Central memory CD8-positive, alpha-beta T cell (primary cell): ENCODE results near the gene RHOXF2B.
"Not testable (repeated sequence)": the region's sequence is repeated elsewhere in the genome, so short reads cannot be mapped to it uniquely, and the experiment has no call there.

Experiments used
- ATAC-seq: fragments of 150-1000 bp; cut with Tn5 transposase; replicated peaks from 2 replicates; pipeline ENCODE4 v1.10.0; 2022; ENCODE audit warnings: mild to moderate bottlenecking, moderate FRiP score, moderate number of reproducible peaks; ENCODE audit not compliant: poor library complexity, severe bottlenecking; ENCODE audit errors: extremely low read depth
- DNase-seq, 2 donors: peaks; one replicate each; pipeline ENCODE4 v3.0.0; 2021; ENCODE audit warnings: low spot score in 2 of 2
- H3K27ac Mint-ChIP-seq: one replicate; pipeline ENCODE4 v1.8.0; 2022; ENCODE audit warnings: low read depth, mild to moderate bottlenecking, moderate library complexity, mixed read lengths
- H3K27me3 Mint-ChIP-seq: one replicate; pipeline ENCODE4 v1.8.0; 2022; ENCODE audit warnings: mixed read lengths
- H3K36me3 Mint-ChIP-seq: one replicate; pipeline ENCODE4 v1.8.0; 2022; ENCODE audit warnings: mild to moderate bottlenecking, moderate library complexity, mixed read lengths; ENCODE audit not compliant: insufficient read depth
- H3K4me1 Mint-ChIP-seq: one replicate; pipeline ENCODE4 v1.8.0; 2022; ENCODE audit warnings: mixed read lengths
- H3K4me3 Mint-ChIP-seq: one replicate; pipeline ENCODE4 v1.8.0; 2022; ENCODE audit warnings: mild to moderate bottlenecking, moderate library complexity, mixed read lengths
- H3K9me3 Mint-ChIP-seq: one replicate; pipeline ENCODE4 v1.8.0; 2022; ENCODE audit warnings: mixed read lengths

The RHOXF2B gene

DNA sequence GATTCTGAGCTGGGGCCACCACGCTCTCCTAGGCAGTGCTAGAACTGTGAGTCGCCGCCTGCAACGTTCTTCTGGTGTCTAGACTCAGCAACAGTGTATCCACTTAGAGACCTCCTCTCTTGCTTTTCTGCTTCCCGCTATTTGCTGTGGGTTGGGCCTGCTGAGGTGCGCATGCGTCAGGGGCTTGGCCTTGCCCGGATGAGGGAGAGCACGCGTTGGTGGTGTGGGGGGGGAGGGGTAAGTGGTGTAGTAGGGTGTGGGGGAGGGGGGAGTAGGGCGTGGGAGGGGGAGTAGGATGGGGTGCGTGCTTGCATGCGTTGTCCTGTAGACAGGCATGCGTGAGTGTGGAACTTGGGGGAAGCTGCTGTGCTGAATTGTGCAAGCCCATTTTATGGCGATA, at the start of gene RHOXF2B:
Gene RHOXF2B (minus strand): TSS at position 101 of the 400 bp plus-strand sequence. CDS start 138 bp downstream, outside the sequence.
- not testable (repeated sequence) for H3K4me3 Mint-ChIP-seq, ATAC-seq, DNase-seq, H3K27me3 Mint-ChIP-seq, H3K4me1 Mint-ChIP-seq, H3K27ac Mint-ChIP-seq, H3K36me3 Mint-ChIP-seq, H3K9me3 Mint-ChIP-seq

DNA sequence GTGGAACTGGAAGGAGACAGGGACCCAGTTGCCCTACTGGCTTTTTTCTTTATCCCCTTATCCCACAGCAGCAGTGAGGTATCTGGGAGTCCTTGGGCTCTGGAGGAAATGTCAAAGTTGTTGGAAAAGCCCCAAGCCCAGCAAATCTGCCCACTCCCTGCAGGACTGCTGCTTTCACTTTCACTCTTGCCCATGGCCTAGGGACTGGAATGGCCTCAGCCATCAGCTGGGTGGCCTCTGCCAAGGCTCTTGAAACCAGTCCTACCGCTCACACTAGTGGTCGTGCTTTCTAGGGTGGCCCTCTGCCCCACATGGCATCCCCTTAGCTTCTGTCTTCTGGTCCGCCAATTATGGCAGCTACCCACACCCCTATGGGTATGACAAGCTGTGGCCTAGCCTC, 48.0 kb upstream of the RHOXF2B start:
- H3K9me3 Mint-ChIP-seq: no peaks in the 10 kb centered on the region
- no peaks in the 10 kb centered on the region for H3K27me3 Mint-ChIP-seq
- H3K4me3 Mint-ChIP-seq: no peak overlapping the region
- ATAC-seq (no peak), DNase-seq (no peak)
- no peaks in the 10 kb centered on the region for H3K36me3 Mint-ChIP-seq
- no peaks in the 10 kb centered on the region for H3K4me1 Mint-ChIP-seq
- H3K27ac Mint-ChIP-seq: no peak overlapping the region

DNA sequence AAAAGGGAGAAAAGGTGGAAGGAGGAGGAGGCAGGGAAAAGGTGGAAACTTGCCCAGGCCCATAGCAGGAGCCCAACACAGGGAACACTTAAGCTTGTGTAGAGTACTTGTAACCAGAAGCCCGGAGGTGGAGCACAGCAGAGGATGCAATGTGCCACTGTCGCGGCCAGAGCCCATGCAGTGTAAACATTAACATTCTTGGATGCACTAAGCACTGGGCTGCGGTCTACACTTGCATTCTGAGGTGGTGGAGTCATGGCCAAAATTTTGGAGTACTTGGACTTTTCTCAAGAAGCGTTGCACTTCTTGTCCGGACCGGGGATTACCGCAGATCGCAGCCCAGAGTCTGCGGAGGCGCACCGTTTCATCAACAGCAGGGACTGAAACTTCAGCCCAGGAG, 42.7 kb upstream of the RHOXF2B start:
- Mint-ChIP-seq H3K27me3 (no peaks in the 10 kb centered on the region), H3K36me3 (no peaks in the 10 kb centered on the region), H3K9me3 (no peaks in the 10 kb centered on the region), H3K4me1 (no peaks in the 10 kb centered on the region), H3K27ac (no peak overlapping the region), H3K4me3 (no peak overlapping the region)
- ATAC-seq (no peak), DNase-seq (no peak)

DNA sequence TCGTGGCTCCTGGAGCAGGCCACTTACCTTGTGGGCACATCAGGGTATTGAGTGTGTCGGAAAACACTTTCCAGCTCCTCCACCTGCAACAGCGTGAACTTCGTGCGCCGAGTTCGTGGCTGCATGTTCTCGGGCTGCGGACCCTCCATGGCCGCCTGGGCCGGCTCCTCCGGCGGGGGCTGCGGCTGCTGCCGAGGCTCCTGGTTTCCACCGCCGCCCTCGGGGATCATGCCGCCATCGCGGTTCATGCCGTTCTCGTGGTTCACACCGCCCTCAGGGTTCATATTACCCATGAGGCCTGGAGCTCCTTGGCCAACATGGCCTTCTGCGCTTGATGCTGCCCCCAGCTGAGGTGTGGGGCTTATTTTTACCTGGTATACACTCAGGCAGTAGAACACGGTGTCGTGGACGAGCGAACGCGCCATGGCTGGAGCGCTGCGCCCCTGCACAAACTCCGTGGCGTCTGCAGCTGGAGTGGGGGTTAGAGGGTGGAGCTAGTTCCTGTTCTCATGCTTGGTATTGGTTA, 38.0 kb upstream of the RHOXF2B start, which contains the start of gene RHOXF1:
Gene RHOXF1 (minus strand): TSS at position 476 of the 526 bp plus-strand sequence. CDS start 51 bp downstream, at position 425.
- Mint-ChIP-seq H3K4me1 (no peaks in the 10 kb centered on the region), H3K27ac (no peak within 1 kb of the TSS), H3K4me3 (no peak within 1 kb of the TSS), H3K36me3 (no peaks in the 10 kb centered on the region), H3K9me3 (no peaks in the 10 kb centered on the region), H3K27me3 (no peaks in the 10 kb centered on the region)
- ATAC-seq (no peak), DNase-seq (no peak)

DNA sequence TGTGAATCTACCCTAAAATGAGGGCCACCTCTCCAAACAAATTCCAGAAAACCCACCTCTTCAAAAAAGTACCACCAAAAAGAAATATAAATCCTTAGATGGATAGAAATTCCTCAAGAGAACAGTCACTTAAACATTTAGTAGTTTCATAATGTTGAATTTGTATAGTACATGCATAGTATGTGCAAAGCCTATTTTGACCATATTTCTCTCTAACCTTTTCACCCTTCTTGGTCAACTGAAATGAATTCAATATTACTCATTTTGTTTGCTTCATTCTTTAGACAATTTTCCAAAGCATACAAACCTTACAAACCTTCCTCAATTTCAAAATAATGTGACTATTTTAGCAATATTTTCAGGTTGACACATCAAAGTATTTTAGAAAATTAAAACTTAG, 34.1 kb upstream of the RHOXF2B start:
- Mint-ChIP-seq H3K9me3 (no peaks in the 10 kb centered on the region), H3K27ac (no peak overlapping the region), H3K36me3 (no peaks in the 10 kb centered on the region), H3K27me3 (no peaks in the 10 kb centered on the region), H3K4me1 (no peaks in the 10 kb centered on the region), H3K4me3 (no peak overlapping the region)
- no peak for DNase-seq
- ATAC-seq: no peak

DNA sequence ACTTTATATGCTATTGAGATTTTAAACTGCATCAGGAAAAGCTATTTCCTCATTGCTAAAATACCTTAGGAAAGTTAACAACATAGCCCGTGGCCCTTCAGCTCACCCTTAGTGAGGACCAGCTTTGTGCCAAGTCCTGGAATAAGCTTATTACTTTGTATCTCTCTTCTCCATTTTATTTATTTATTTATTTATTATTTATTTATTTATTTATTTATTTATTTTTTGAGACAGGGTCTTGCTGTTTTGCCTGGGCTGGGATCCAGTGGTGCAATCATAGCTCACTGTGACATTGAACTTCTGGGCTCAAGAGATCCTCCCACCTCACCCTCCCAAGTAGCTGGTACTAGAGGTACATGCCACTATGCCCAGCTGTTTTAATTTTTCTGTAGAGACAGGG, 31.9 kb upstream of the RHOXF2B start:
- H3K27me3 Mint-ChIP-seq: no peaks in the 10 kb centered on the region
- H3K4me1 Mint-ChIP-seq: no peaks in the 10 kb centered on the region
- H3K9me3 Mint-ChIP-seq: no peaks in the 10 kb centered on the region
- H3K36me3 Mint-ChIP-seq: no peaks in the 10 kb centered on the region
- H3K27ac Mint-ChIP-seq: no peak overlapping the region
- ATAC-seq (no peak), DNase-seq (no peak)
- no peak overlapping the region for H3K4me3 Mint-ChIP-seq

DNA sequence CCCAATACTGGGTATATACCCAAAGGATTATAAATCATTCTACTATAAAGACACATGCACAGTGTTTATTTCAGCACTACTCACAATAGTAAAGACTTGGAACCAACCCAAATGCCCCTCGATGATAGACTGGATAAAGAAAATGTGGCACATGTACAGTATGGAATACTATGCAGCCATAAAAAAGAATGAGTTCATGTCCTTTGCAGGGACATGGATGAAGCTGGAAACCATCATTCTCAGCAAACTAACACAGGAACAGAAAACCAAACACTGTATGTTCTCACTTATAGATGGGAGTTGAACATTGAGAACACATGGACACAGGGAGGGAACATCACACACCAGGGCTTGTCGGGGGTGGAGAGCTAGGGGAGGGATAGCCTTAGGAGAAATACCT, 27.2 kb upstream of the RHOXF2B start:
- not testable (repeated sequence) for H3K4me1 Mint-ChIP-seq, H3K9me3 Mint-ChIP-seq, ATAC-seq, H3K27ac Mint-ChIP-seq, H3K36me3 Mint-ChIP-seq, DNase-seq, H3K4me3 Mint-ChIP-seq
- H3K27me3 Mint-ChIP-seq: peaks cover 11% of the 10 kb centered on the region

DNA sequence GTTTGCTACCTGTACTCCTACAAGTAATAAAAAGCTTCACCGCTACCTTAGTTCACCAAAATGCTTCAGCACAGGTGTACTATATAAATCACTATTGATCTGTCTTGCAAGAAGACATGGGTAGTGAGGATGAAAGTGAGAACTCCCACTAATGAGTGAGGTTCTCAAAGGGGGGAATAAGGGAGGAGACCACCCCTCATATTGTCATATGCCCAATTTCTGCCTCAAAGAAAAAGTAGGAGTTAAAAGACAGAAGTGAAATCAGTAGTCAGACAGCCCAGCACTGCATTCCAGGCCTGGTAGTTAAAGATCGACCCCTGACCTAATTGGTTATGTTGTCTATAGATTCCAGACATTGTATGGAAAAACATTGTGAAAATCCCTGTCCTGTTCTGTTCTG, 23.6 kb upstream of the RHOXF2B start:
- not testable (repeated sequence) for H3K4me1 Mint-ChIP-seq, ATAC-seq, H3K27ac Mint-ChIP-seq, H3K36me3 Mint-ChIP-seq, H3K4me3 Mint-ChIP-seq, H3K9me3 Mint-ChIP-seq, DNase-seq
- peaks cover 11% of the 10 kb centered on the region for H3K27me3 Mint-ChIP-seq

DNA sequence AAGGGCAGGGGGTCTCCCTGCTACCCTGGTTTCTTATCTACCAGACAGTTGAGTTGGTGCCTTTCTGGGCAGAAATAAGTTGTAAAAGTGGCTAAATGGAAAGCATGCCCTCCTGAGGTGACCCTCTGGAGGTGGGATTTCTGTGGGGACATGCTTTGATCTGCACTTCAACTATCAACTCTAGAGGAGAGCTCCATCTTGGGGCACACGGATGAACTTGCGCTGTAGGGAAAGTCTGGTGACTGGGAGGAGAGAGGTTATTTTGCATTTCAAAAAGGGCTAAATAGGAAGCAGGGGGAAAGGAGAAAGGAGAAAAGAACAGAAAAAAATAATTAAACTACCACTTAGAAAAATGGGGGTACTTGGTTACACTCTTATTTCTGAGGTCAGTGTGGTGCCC, 12.7 kb upstream of the RHOXF2B start:
- ATAC-seq (no peak), DNase-seq (no peak)
- Mint-ChIP-seq H3K4me3 (no peak overlapping the region), H3K27me3 (no peaks in the 10 kb centered on the region), H3K36me3 (no peaks in the 10 kb centered on the region), H3K27ac (no peak overlapping the region), H3K9me3 (no peaks in the 10 kb centered on the region), H3K4me1 (peaks cover 6% of the 10 kb centered on the region)

DNA sequence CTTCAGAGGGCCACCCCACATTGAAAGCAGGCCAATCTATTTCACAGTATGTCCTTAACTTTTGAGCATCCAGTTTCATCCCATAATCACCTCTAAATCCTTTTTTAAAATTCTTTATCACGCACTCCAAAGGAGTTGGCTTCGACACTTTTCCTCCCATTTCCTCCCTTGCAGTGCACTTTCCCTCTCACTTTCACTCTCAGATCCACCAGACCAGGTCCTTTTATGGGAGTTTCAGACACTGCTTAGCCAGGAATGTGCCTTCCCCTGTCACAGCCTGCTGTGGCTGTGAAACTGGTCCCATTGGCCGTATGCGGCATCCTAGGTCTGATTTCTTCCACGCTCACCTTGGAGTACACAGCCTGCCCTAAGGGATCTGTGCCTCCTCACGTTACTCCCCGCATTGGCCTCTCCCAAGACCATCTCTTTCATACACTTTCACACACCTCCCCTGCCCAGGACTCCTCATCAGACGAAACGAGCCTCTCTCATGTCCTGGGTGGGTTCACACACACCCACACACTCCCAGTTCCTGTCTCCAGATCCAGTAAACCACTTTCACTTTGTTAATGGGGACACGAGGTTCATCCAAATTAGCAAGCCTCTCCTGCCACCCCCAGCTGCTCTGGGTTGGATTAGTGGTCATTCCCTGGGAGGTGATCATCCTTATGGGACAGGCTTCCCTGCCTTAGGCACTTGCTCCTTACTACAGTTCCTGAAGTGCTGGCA, 10.0 kb upstream of the RHOXF2B start:
- Mint-ChIP-seq H3K36me3 (no peaks in the 10 kb centered on the region), H3K9me3 (no peaks in the 10 kb centered on the region), H3K4me1 (peaks cover 6% of the 10 kb centered on the region)

DNA sequence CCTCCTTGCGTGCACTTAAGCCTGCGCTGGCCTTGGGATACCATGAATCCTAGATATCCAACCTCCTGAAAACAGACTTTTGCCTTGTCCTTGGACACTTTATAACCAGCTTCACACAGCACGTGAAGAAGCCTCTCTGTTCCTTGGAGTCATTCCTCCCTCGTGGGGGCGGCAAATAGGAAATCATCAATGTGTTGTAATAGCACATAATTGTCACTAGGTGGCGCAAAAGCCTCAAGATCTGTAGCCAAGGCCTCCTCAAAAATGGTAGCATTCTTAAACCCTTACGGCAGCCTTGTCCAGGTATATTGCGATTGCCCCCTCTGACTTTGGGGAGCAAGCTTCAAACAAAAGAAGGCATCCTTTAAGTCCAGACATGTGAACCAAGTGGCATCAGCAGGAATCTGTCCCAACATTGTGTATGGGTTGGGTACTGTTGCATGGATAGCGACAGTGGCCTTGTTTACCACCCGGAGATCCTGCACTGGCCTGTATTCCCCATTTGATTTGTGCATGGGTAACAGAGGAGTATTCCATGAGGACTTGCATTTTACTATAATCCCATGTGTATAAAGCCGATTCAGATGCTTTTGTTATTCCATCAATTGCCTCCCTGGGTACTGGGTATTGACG, 8.2 kb upstream of the RHOXF2B start:
- not testable (repeated sequence) for H3K9me3 Mint-ChIP-seq, H3K27me3 Mint-ChIP-seq, DNase-seq, H3K36me3 Mint-ChIP-seq, H3K27ac Mint-ChIP-seq, H3K4me3 Mint-ChIP-seq, H3K4me1 Mint-ChIP-seq
- ATAC-seq: peak; percentile 49

More for the DNA sequence above, 10.0 kb upstream of the RHOXF2B start:
- no peaks in the 10 kb centered on the region for H3K27me3 Mint-ChIP-seq
- ATAC-seq (no peak), DNase-seq (no peak)
- no peak overlapping the region for H3K4me3 Mint-ChIP-seq
- H3K27ac Mint-ChIP-seq: no peak overlapping the region

DNA sequence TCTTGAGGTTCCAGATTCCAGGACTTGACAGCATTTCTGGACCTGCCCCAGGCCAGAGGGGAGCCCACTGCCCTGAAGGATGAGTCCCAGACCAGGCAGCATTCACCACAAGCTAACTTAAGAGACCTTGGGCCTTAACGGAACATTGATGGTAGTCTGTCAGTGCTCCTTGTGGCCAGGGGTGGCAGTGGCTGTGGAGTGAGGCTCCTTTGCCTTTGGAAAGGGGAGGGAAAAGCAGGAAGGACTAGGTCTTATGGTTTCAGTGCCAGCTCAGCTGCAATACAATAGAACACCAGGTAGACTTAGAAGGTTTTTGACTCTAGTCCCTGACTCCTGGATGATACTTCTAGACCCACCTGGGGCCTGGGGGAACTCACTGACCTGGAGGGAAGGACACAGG, 11.3 kb downstream of the RHOXF2B start:
- H3K4me1 Mint-ChIP-seq, H3K4me3 Mint-ChIP-seq, H3K27ac Mint-ChIP-seq, H3K36me3 Mint-ChIP-seq, H3K9me3 Mint-ChIP-seq, H3K27me3 Mint-ChIP-seq, ATAC-seq, DNase-seq: not testable (repeated sequence)

DNA sequence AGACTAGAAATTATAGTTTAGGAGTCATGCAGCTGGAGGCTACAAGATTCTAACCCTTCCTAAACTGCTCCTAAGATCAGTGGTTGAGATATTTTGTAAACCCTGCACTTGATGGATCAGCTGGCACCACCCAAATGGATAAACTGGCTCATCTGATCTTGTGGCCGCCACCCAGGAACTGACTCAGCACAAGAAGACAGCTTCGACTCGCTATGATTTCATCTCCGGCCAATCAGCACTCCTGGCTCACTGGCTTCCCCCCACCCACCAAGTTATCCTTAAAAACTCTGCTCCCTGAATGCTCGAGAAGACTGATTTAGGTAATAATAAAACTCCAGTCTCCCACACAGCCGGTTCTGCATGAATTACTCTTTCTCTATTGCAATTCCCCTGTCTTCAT, 34.8 kb downstream of the RHOXF2B start:
- not testable (repeated sequence) for H3K4me3 Mint-ChIP-seq, H3K36me3 Mint-ChIP-seq

More for the DNA sequence above, 34.8 kb downstream of the RHOXF2B start:
- H3K9me3 Mint-ChIP-seq, H3K27ac Mint-ChIP-seq, H3K4me1 Mint-ChIP-seq, DNase-seq, H3K27me3 Mint-ChIP-seq, ATAC-seq: not testable (repeated sequence)
